HUES6 (cell line): Measurements from ENCODE around the gene AKAP13.
"Not testable (repeated sequence)": the region's sequence is repeated elsewhere in the genome, so short reads cannot be mapped to it uniquely, and the experiment has no call there.

Source experiments
- H3K27ac ChIP-seq: 2 replicates; pipeline ENCODE4 v1.7.0; 2013; ENCODE audit warnings: low read depth, mild to moderate bottlenecking, low read length, inconsistent platforms
- H3K27me3 ChIP-seq: 2 replicates; pipeline ENCODE4 v1.6.1; 2013; ENCODE audit warnings: low read length; ENCODE audit not compliant: control insufficient read depth, insufficient read depth
- H3K36me3 ChIP-seq: 2 replicates; pipeline ENCODE4 v1.6.1; 2013; ENCODE audit warnings: low read length; ENCODE audit not compliant: control insufficient read depth, insufficient read depth
- H3K4me1 ChIP-seq: 2 replicates; pipeline ENCODE4 v1.6.1; 2013; ENCODE audit warnings: low read length; ENCODE audit not compliant: control insufficient read depth, insufficient read depth
- H3K4me3 ChIP-seq: 2 replicates; pipeline ENCODE4 v1.5.1; 2013; ENCODE audit warnings: low read depth, low read length
- H3K9ac ChIP-seq: one replicate; pipeline ENCODE4 v1.6.1; 2013; ENCODE audit warnings: mild to moderate bottlenecking, low read length
- H3K9me3 ChIP-seq: 2 replicates; pipeline ENCODE4 v1.6.1; 2013; ENCODE audit warnings: low read depth, low read length; ENCODE audit not compliant: control insufficient read depth, insufficient read depth

AKAP13 gene

GRCh38 chr15:85472349-85472748, 91.9 kb downstream of the AKAP13 start:
- no peaks in the 10 kb centered on the region for H3K9me3 ChIP-seq
- H3K27ac ChIP-seq, result no peak overlapping the region
- H3K27me3 ChIP-seq, result no peaks in the 10 kb centered on the region
- H3K4me3 ChIP-seq, result no peak overlapping the region
- H3K36me3 ChIP-seq, result no peaks in the 10 kb centered on the region
- H3K9ac ChIP-seq, result no peak overlapping the region
- peaks cover 48% of the 10 kb centered on the region for H3K4me1 ChIP-seq

GRCh38 chr15:85473455-85473854, 93.1 kb downstream of the AKAP13 start:
- no peak overlapping the region for H3K4me3 ChIP-seq
- no peaks in the 10 kb centered on the region for H3K27me3 ChIP-seq
- no peaks in the 10 kb centered on the region for H3K9me3 ChIP-seq
- no peak overlapping the region for H3K9ac ChIP-seq
- H3K27ac ChIP-seq, result no peak overlapping the region
- no peaks in the 10 kb centered on the region for H3K36me3 ChIP-seq
- H3K4me1 ChIP-seq, result peaks cover 54% of the 10 kb centered on the region

- H3K4me3 ChIP-seq, result no peak overlapping the region
Observed at GRCh38 chr15:85474700-85475316, 94.4 kb downstream of the AKAP13 start.

GRCh38 chr15:85475317-85475701, 94.9 kb downstream of the AKAP13 start:
- H3K27me3 ChIP-seq, result no peaks in the 10 kb centered on the region
- H3K27ac ChIP-seq, result no peak overlapping the region
- no peaks in the 10 kb centered on the region for H3K36me3 ChIP-seq
- no peaks in the 10 kb centered on the region for H3K9me3 ChIP-seq
- peaks cover 62% of the 10 kb centered on the region for H3K4me1 ChIP-seq
- H3K4me3 ChIP-seq, result no peak overlapping the region
- no peak overlapping the region for H3K9ac ChIP-seq

More at GRCh38 chr15:85474700-85475316, 94.4 kb downstream of the AKAP13 start:
- Histone ChIP-seq H3K9ac (no peak overlapping the region), H3K36me3 (no peaks in the 10 kb centered on the region), H3K4me1 (peaks cover 66% of the 10 kb centered on the region), H3K27me3 (no peaks in the 10 kb centered on the region), H3K27ac (no peak overlapping the region), H3K9me3 (no peaks in the 10 kb centered on the region)

GRCh38 chr15:85475711-85476110, 95.3 kb downstream of the AKAP13 start:
- no peaks in the 10 kb centered on the region for H3K36me3 ChIP-seq
- H3K4me3 ChIP-seq, result no peak overlapping the region
- peaks cover 58% of the 10 kb centered on the region for H3K4me1 ChIP-seq

GRCh38 chr15:85477061-85477460, 96.7 kb downstream of the AKAP13 start:
- Histone ChIP-seq H3K36me3 (no peaks in the 10 kb centered on the region), H3K9me3 (no peaks in the 10 kb centered on the region), H3K9ac (no peak overlapping the region), H3K4me3 (no peak overlapping the region), H3K4me1 (peaks cover 61% of the 10 kb centered on the region), H3K27me3 (no peaks in the 10 kb centered on the region), H3K27ac (peak overlapping the region; percentile 64; the same call in 1 of the 2 replicates)

More at GRCh38 chr15:85475711-85476110, 95.3 kb downstream of the AKAP13 start:
- Histone ChIP-seq H3K9me3 (no peaks in the 10 kb centered on the region), H3K9ac (no peak overlapping the region), H3K27me3 (no peaks in the 10 kb centered on the region), H3K27ac (no peak overlapping the region)

- H3K36me3 ChIP-seq, result no peaks in the 10 kb centered on the region
- no peak overlapping the region for H3K27ac ChIP-seq
- H3K9me3 ChIP-seq, result no peaks in the 10 kb centered on the region
- H3K27me3 ChIP-seq, result no peaks in the 10 kb centered on the region
- peaks cover 66% of the 10 kb centered on the region for H3K4me1 ChIP-seq
- no peak overlapping the region for H3K4me3 ChIP-seq
- H3K9ac ChIP-seq, result no peak overlapping the region
Observed at GRCh38 chr15:85477730-85478129, 97.3 kb downstream of the AKAP13 start.

GRCh38 chr15:85479071-85479647, 98.8 kb downstream of the AKAP13 start:
- no peaks in the 10 kb centered on the region for H3K27me3 ChIP-seq
- H3K9ac ChIP-seq, result no peak overlapping the region
- no peaks in the 10 kb centered on the region for H3K9me3 ChIP-seq
- H3K4me1 ChIP-seq, result peaks cover 59% of the 10 kb centered on the region
- H3K36me3 ChIP-seq, result no peaks in the 10 kb centered on the region
- no peak overlapping the region for H3K4me3 ChIP-seq
- H3K27ac ChIP-seq, result peak overlapping the region; percentile 51; the same call in 1 of the 2 replicates

GRCh38 chr15:85480923-85481322, 100.5 kb downstream of the AKAP13 start:
- Histone ChIP-seq H3K4me3 (no peak overlapping the region), H3K9me3 (no peaks in the 10 kb centered on the region), H3K27ac (no peak overlapping the region), H3K27me3 (no peaks in the 10 kb centered on the region), H3K9ac (no peak overlapping the region), H3K4me1 (peaks cover 60% of the 10 kb centered on the region), H3K36me3 (no peaks in the 10 kb centered on the region)

- H3K27me3 ChIP-seq, H3K9ac ChIP-seq: not testable (repeated sequence)
- peaks cover 55% of the 10 kb centered on the region for H3K4me1 ChIP-seq
Observed at GRCh38 chr15:85481543-85481942, 101.1 kb downstream of the AKAP13 start.

GRCh38 chr15:85482894-85483293, 102.5 kb downstream of the AKAP13 start:
- Histone ChIP-seq H3K9ac (no peak overlapping the region), H3K9me3 (no peaks in the 10 kb centered on the region), H3K36me3 (peaks cover 3% of the 10 kb centered on the region; the same call in 1 of the 2 replicates), H3K4me1 (peaks cover 42% of the 10 kb centered on the region), H3K4me3 (no peak overlapping the region), H3K27ac (no peak overlapping the region), H3K27me3 (no peaks in the 10 kb centered on the region)

More at GRCh38 chr15:85481543-85481942, 101.1 kb downstream of the AKAP13 start:
- H3K9me3 ChIP-seq, H3K4me3 ChIP-seq, H3K27ac ChIP-seq, H3K36me3 ChIP-seq: not testable (repeated sequence)
